HG03378 (cell line): ENCODE measurements around the gene ADPGK.

Source experiments
- ATAC-seq: cut with Tn5 transposase; IDR thresholded peaks from one replicate; pipeline ENCODE4 v1.9.1; 2021; ENCODE audit warnings: mild to moderate bottlenecking, moderate library complexity; ENCODE audit not compliant: unreplicated experiment

ADPGK gene

DNA sequence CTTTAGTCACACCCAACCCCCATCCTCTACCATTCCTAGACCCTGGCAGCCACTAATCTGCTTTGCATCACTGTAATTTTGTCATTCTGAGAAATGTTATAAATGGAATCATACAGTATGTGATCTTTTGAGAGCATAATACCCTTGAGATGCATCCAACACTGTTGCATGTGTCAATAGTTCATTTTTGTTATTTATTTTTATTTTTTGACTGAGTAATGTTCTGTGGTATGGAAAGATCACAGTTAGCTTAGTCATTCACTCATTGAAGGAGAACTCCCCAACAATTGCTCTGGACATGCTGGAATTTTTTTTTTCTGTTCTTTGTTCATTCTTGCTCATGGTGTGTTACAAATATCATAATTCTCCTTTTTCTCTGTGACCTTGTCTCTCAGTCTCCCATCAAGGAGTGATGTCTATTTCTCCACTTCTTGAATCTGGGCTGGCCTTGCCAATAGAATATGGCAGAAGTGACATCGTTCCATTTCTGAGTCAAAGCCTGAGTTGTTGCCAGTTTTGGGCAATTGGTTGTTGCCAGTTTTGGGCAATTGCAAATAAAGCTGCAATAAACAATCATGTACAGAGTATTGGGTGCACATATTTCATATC lies 6.8 kb upstream of the ADPGK start:
- no peak for ATAC-seq

DNA sequence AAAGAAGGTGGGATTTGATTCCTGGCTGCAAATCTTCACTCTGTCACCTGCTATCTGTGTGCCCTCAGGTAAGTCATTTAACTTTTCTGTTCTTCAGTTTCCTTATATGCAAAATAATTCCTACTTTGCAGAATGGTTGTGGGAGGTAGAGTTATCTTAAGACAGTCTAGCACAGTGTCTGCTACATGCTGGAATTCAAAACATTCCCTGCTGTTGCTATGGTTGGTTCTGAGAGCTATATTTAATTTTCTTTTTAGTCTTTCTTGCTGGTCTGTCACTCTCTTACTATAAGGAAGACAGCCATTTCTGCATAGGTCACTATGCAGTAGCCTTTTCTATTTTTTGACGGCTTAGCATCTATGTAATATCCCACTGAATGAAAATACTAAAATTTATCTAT lies 4.0 kb upstream of the ADPGK start:
- no peak for ATAC-seq

DNA sequence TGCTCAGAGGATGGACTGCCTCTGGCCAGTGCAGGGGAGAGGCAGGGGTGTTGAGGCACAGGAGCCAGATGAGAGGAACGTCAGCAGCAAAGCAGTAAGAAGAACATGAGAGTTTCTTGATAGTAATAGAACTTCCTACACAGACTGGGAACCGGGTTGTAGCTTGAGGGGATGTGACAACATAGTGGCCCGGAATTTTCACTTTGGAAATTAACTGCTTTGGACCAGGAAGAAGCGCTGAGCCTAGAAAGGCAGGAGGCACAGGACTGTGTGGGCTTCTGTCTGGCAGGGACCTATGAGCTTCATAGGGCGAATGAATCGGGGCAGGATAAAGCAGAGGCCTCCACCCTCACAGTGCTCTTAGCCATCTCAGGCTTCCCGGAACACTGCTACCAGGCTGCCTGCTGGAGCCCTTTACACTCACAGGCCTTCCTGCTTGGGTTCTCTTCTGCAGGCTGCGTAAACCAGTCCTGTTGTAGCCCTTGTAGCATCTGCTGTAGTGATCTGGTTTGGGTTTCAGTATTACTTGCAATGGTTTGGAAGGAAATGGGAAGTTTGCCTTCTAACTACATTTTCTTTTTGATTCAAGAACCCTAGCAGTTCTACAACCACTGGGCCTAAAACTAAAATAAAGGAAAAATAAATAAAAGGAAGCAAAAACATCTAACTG lies 3.3 kb upstream of the ADPGK start:
- no peak for ATAC-seq

DNA sequence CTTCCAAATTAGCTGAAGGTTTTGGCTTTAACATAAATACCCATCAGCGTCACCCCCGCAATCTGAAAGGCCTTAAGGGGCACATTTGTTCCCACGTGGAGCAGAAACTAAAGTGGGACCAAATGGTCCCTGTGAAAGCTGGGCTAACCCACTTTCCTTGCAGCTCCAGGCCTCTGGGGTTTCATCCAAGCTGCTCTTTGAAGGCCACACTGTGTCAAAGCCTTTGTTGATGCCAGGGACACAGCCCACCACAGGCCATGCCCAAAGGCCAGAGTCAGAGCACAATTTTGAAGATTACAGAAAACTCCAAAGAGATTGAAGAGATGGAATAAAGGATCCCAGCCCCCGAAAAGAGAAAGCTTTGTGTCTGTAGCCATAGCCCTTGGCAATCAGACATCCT lies 2.7 kb upstream of the ADPGK start:
- no peak for ATAC-seq

DNA sequence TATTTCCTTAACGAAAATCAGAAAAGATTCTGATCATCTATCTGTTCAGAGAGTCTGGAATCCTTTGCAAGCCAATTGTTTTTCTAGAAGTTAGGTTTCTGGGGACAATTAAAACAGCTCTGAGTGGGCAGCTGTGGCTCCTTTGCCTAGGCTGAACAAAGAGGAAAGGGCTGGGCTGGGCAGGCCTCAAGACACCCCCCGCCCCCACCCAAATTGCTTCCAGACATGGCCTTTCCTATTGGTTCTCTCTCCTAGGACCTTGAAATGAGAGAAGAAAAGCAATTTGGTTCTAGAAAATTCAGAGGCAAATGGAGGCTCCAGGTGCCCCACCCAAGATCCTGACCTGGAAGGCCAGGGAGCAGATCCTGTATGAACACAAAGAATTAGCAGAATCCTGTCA lies 2.3 kb upstream of the ADPGK start:
- ATAC-seq: no peak

DNA sequence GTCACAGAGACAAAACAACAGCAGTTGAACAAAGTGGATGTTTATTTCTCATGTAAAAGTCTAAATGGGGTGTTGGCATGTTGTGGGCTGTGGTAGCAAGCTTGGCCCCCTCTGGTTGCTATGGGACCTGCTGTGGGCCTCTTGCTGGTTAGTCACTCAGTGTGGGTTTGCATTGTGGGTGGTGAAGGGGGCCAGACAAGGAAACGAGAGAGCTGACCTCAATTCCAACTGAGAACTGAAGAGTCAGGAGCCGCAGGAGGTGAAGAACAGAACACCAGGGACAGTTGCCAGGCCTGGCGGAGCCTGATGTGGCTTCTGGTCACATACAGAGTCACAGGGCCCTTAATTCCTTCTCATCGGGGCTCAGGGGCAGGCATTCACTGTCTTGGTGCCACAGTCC lies 1.9 kb upstream of the ADPGK start:
- ATAC-seq: no peak

GRCh38 chr15:72784456-72784876 lies 908 bp upstream of the ADPGK start:
- ATAC-seq: no peak

DNA sequence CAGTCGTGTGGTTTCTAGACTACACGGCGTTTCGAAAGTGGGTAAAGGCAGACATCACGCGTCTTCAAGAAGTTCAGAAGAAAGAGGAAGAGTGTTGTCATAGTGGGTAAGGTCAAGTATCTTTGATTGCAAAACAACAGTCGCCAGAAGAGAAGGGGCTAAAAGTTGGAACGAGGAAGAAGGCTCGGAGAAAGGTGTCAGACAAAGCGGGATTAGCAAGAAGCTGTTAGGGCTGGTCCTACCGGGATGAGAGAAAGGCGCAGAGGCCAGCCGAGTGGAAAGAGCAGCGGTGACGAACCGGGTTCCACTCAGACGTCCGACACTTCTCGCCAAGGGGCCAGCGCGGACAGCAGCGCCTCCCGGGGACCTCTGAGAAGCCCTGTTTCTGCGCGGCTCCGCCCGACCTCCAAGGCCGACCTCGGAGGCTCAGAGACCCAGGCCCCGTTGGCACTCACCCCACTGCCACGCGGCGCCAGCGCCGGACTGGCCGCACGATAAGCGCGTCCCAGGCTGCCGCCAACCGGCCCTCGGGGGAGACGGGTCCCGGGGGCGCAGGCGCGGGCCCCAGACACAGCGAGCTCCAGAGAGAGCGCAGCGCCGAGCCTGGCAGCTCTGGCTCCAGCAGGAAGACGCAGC lies 436 bp downstream of the ADPGK start:
- peak; percentile 27 for ATAC-seq

GRCh38 chr15:72782274-72783003 lies 1.1 kb downstream of the ADPGK start:
- ATAC-seq: no peak

DNA sequence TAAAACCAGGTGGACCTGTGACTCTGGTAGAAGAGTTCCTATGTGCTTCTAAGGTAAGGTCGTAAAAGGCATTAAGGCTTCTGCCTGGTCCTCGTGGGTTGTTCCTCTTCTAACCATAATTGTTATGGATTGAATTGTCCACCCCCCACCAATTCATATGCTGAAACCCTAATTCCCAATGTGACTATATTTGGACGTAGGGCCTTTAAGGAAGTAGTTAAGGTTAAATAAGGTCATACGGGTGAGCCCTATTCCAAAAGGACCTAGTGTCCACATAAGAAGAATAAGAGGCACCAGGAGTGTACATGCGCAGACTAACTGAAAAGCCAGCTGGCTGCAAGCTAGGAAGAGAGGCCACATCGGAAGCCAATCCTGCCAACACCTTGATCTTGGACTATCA lies 1.9 kb downstream of the ADPGK start:
- no peak for ATAC-seq

DNA sequence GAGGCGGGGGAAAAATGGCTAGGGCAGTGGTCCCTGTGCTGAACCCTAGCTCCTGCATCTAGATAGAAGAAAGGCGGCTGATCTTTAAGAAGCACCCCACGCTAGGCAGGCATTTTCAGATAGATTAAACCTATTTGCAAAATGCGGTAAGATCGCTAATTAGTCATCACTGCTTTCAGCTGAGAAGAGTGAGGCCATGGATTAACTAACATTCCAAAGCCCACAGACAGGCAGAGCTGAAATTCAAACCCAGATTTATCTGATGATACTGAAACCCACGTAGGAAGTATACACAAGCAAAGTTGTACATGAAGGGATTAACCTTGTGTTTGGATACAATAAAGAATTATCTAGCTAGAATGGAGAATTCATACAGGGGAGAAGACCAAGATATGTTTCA lies 4.8 kb downstream of the ADPGK start:
- no peak for ATAC-seq

DNA sequence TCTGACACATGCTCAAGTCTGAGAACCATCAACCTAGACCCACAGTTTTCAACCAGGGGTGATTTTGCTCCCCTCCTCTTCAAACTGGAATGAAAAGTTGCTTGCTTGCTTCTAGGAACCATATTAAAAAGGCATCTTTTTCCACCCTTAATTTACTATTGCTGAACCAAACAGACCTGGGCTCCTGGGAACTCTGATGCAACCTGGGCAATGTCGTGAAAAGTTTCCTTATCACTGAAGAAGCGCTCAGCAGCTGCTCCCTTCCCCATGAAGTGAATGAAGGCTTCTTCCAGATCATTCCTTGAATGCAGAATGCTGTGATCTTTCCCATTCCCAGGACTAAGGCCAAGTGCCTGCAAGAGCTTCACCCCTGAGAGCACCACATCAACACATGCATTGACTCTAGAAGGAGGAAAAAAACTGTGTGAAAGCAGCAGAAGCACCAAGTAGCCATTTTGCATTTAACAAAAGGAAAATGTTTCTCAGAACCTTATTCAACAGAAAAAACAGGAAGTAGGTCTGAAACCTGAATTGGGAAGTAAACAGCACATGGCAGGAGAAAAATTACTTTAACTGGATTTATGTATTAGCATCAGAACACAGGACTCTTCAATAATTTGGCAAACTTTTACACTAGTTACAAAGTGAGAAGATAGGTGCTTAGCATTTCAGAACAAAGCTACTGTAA lies 8.7 kb downstream of the ADPGK start:
- no peak for ATAC-seq

GRCh38 chr15:72771329-72771725 lies 12.2 kb downstream of the ADPGK start:
- ATAC-seq: no peak

DNA sequence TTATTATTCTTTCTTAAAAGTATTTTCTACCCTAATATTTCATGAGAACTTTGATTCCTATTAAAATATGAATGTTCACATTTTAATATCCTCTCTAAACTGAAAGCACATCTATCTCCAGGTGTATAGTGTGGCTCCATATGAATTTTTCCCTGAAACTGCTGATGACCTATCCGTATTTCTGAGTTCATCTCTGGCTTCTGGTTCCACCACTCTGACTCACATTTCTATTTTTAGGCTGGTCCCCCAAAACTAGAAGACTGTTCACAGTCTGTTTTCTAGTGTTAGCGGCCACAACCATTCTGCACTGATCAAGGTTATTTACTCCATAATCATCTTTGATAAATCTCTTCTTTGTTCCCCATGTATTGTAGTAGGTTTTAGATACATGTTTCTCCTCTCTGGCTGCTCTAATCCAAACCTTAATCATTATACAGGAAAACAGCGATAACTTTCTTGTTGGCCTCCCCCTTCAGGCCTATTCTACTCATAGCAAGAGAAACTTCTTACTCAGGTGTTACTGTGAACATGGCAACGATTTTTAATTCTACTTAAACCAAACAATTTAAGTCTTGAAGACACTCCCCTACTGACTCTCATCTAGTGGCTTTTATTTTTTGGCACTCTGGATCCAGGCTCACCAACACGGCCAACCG lies 12.8 kb downstream of the ADPGK start:
- no peak for ATAC-seq

DNA sequence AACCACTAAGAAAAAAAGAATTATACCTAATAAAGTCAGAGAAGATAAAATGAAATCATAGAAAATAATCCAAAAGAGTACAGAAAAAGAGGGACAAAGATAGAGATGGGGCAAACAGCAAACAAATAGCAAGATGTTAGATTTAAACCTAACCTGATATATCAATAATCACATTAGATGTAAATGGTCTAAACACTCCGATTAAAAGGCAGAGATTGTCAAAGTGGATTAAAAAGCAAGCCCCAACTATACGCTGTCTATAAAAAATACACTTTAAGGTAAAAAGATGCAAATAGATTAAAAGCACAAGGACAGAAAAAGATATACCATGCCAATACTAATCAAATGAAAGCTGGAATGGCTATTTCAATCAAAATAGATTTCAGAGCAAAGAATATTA lies 16.8 kb downstream of the ADPGK start:
- no peak for ATAC-seq

- no peak for ATAC-seq
These were observed 17.5 kb downstream of the ADPGK start for GRCh38 chr15:72766025-72766424.

DNA sequence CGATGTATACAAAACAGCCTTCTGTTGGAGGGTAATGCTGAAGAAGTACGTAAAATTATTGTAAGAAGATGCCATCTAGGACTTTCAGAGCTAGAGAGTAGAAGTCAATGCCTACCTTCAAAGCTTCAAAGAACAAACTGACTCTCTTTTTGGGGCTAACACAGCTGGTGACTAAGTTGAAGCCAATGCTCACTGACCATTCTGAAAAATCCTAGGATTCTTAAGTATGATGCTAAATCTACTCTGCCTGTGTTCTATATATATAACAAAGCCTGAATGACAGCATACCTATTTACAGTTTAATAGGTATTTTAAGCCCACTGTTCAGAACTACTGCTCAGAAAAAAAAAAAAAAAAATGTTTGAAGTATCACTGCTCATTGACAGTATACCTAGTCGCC lies 18.9 kb downstream of the ADPGK start:
- no peak for ATAC-seq

- ATAC-seq: no peak
These were observed 22.8 kb downstream of the ADPGK start for GRCh38 chr15:72760590-72761260.

GRCh38 chr15:72758182-72758581 lies 25.4 kb downstream of the ADPGK start:
- no peak for ATAC-seq

DNA sequence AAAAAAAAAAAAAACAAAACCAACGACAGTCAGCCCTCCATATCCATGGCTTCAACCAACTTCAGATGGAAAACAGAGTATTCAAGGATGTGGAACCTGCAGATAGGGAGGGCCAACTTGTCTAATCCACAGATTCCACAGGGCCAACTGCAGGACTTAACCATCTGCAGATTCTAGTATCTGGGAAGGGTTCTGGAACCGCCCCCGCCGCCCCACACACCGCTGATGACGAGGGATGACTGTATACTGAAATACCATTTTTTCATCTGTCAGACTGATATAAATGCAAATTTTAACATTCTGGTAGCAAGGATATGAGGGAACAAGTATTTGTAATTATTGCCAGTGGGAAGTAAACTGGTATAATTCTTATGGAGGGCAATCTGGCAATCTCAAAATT lies 29.5 kb downstream of the ADPGK start:
- ATAC-seq: no peak
